T1000 (cell line): ENCODE data around the gene NID2.

Experiments used
- DNase-seq: peaks from one replicate; lab custom pipeline; 2025; ENCODE audit warnings: mixed read lengths; lab: John Stamatoyannopoulos, UW

The NID2 gene

GRCh38 chr14:52079239-52079959, 10.5 kb upstream of the NID2 start:
- DNase-seq: no peak

GRCh38 chr14:52078721-52079120, 9.9 kb upstream of the NID2 start:
- no peak for DNase-seq

- no peak for DNase-seq
These were observed 9.3 kb upstream of the NID2 start for GRCh38 chr14:52078095-52078531.

GRCh38 chr14:52077256-52077979, 8.6 kb upstream of the NID2 start:
- no peak for DNase-seq

- peak; percentile 40 for DNase-seq
These were observed 7.5 kb upstream of the NID2 start for GRCh38 chr14:52076334-52076733.

GRCh38 chr14:52075371-52075770, 6.5 kb upstream of the NID2 start:
- DNase-seq: no peak

- DNase-seq: no peak
These were observed 4.4 kb upstream of the NID2 start for GRCh38 chr14:52073251-52073650.

- no peak for DNase-seq
These were observed 3.5 kb upstream of the NID2 start for GRCh38 chr14:52072266-52072780.

GRCh38 chr14:52071675-52072074, 2.8 kb upstream of the NID2 start:
- no peak for DNase-seq

- DNase-seq: no peak
These were observed 1.2 kb upstream of the NID2 start for GRCh38 chr14:52070051-52070431.

- DNase-seq: peak; percentile 59
These were observed 620 bp upstream of the NID2 start for GRCh38 chr14:52069307-52070050.

- no peak for DNase-seq
These were observed 815 bp downstream of the NID2 start for GRCh38 chr14:52067873-52068614.

- no peak for DNase-seq
These were observed 4.7 kb downstream of the NID2 start for GRCh38 chr14:52064174-52064573.

- no peak for DNase-seq
These were observed 5.8 kb downstream of the NID2 start for GRCh38 chr14:52063052-52063462.

- DNase-seq: no peak
These were observed 7.0 kb downstream of the NID2 start for GRCh38 chr14:52061890-52062289.

GRCh38 chr14:52061390-52061789, 7.5 kb downstream of the NID2 start:
- no peak for DNase-seq

GRCh38 chr14:52060080-52060479, 8.8 kb downstream of the NID2 start:
- no peak for DNase-seq

- no peak for DNase-seq
These were observed 9.2 kb downstream of the NID2 start for GRCh38 chr14:52059649-52060048.

GRCh38 chr14:52058341-52058740, 10.5 kb downstream of the NID2 start:
- DNase-seq: no peak

GRCh38 chr14:52055167-52055566, 13.7 kb downstream of the NID2 start:
- no peak for DNase-seq

GRCh38 chr14:52054678-52055077, 14.2 kb downstream of the NID2 start:
- DNase-seq: no peak

GRCh38 chr14:52053044-52053443, 15.8 kb downstream of the NID2 start:
- no peak for DNase-seq
